KG1 (cell line): Measurements from ENCODE around the gene IFI35.
"Not testable (repeated sequence)": the region's sequence is repeated elsewhere in the genome, so short reads cannot be mapped to it uniquely, and the experiment has no call there.

ENCODE experiments used
- DNase-seq: peaks from one replicate; lab custom pipeline; 2025; lab: John Stamatoyannopoulos, UW

IFI35 gene

GRCh38 chr17:42997984-42998938 is 8.3 kb upstream of the IFI35 start, which contains the start of gene RPL27:
Gene RPL27 (plus strand): TSS chr17:42998419. CDS start chr17:42998751, 332 bp downstream.
- peak; percentile 100 for DNase-seq

GRCh38 chr17:42999003-42999525 is 7.5 kb upstream of the IFI35 start:
- DNase-seq, result no peak

GRCh38 chr17:43000894-43001293 is 5.7 kb upstream of the IFI35 start:
- DNase-seq, result not testable (repeated sequence)

- no peak for DNase-seq
Measured at GRCh38 chr17:43003542-43004172, 2.9 kb upstream of the IFI35 start.

- no peak for DNase-seq
Measured at GRCh38 chr17:43010667-43011308, 4.2 kb downstream of the IFI35 start.

- DNase-seq, result no peak
Measured at GRCh38 chr17:43011728-43012472, 5.3 kb downstream of the IFI35 start.

- DNase-seq, result no peak
Measured at GRCh38 chr17:43013296-43013695, 6.7 kb downstream of the IFI35 start.

- DNase-seq, result no peak
Measured at GRCh38 chr17:43014020-43014648, 7.5 kb downstream of the IFI35 start.

- no peak for DNase-seq
Measured at GRCh38 chr17:43014649-43015542, 8.3 kb downstream of the IFI35 start.

GRCh38 chr17:43015579-43015978 is 9.0 kb downstream of the IFI35 start:
- no peak for DNase-seq

GRCh38 chr17:43016216-43016615 is 9.6 kb downstream of the IFI35 start:
- DNase-seq, result no peak

GRCh38 chr17:43018008-43018853 is 11.6 kb downstream of the IFI35 start:
- no peak for DNase-seq

- no peak for DNase-seq
Measured at GRCh38 chr17:43018932-43019331, 12.3 kb downstream of the IFI35 start.

- DNase-seq, result no peak
Measured at GRCh38 chr17:43019418-43019817, 12.8 kb downstream of the IFI35 start.

GRCh38 chr17:43020030-43020621 is 13.5 kb downstream of the IFI35 start:
- no peak for DNase-seq

- no peak for DNase-seq
Measured at GRCh38 chr17:43020789-43021740, 14.5 kb downstream of the IFI35 start.

GRCh38 chr17:43021741-43022512 is 15.3 kb downstream of the IFI35 start, which contains the start of gene VAT1:
Gene VAT1 (minus strand): TSS chr17:43022385. CDS start chr17:43022322, 63 bp downstream.
- DNase-seq, result peak; percentile 86
